Coronary artery (tissue), 2 donors: ENCODE data around the gene HSPA1A.

Source experiments
- DNase-seq: peaks from one replicate; pipeline ENCODE4 v3.0.0-alpha.2; 2017; ENCODE audit warnings: low spot score
- H3K27ac ChIP-seq, 2 donors: fragments of 200-600 bp; sonication (generic); one replicate each; pipeline ENCODE4 v1.5.1; 2016 to 2019
- H3K4me3 ChIP-seq: fragments of 200-600 bp; sonication (generic); 2 replicates; pipeline ENCODE4 v1.5.1; 2016; ENCODE audit warnings: mild to moderate bottlenecking, moderate library complexity
- TF ChIP-seq, protein P1 (sequence below): fragments of 200-600 bp; sonication (generic); IDR thresholded peaks from one replicate; pipeline ENCODE4 v1.5.1; 2019; ENCODE audit warnings: antibody characterized with exemption

The HSPA1A gene

DNA sequence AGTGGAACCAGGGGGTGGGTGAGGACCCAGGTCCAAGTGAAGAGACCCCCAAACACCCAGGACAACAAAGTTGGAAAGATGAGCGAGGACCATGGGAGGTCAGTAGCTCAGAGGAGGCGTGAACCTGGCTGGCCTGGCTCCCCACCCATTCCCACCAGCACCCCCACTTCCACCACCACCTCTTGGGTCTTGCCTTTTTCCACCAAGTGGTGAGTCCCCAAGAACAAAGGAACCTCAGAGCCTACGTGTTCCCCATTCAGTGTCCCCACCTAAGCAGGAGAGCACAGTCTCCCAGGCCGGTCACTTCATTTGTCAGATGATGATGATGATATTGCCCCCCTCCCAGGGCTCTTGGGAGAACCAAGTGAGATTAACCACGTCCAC is 37.7 kb upstream of the HSPA1A start:
- TF ChIP-seq, protein P1, sequence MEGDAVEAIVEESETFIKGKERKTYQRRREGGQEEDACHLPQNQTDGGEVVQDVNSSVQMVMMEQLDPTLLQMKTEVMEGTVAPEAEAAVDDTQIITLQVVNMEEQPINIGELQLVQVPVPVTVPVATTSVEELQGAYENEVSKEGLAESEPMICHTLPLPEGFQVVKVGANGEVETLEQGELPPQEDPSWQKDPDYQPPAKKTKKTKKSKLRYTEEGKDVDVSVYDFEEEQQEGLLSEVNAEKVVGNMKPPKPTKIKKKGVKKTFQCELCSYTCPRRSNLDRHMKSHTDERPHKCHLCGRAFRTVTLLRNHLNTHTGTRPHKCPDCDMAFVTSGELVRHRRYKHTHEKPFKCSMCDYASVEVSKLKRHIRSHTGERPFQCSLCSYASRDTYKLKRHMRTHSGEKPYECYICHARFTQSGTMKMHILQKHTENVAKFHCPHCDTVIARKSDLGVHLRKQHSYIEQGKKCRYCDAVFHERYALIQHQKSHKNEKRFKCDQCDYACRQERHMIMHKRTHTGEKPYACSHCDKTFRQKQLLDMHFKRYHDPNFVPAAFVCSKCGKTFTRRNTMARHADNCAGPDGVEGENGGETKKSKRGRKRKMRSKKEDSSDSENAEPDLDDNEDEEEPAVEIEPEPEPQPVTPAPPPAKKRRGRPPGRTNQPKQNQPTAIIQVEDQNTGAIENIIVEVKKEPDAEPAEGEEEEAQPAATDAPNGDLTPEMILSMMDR = no peak
- no peak for DNase-seq
- Histone ChIP-seq H3K27ac (no peak overlapping the region), H3K4me3 (no peak overlapping the region)

DNA sequence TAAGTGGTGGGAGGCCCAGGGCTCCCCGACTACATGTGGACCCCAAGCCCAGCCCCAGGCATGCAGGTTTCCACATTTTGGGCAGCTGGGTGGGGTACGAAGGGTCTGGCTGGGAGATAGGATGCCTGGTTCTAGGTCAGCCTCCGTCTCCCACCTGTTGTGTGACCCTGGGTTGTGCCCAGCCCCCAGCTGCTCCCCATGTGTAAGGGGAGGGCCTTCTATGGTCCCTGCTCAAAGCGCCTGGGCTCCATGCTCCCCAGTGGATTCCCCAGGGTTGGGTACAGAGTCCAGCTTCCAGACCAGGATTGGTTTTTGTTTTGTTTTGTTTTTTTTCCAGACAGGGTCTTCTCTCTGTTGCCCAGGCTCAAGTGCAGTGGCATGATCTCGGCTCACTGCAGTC is 37.1 kb upstream of the HSPA1A start:
- Histone ChIP-seq H3K4me3 (no peak overlapping the region), H3K27ac (no peak overlapping the region)
- TF ChIP-seq, protein P1 = no peak
- DNase-seq = no peak

DNA sequence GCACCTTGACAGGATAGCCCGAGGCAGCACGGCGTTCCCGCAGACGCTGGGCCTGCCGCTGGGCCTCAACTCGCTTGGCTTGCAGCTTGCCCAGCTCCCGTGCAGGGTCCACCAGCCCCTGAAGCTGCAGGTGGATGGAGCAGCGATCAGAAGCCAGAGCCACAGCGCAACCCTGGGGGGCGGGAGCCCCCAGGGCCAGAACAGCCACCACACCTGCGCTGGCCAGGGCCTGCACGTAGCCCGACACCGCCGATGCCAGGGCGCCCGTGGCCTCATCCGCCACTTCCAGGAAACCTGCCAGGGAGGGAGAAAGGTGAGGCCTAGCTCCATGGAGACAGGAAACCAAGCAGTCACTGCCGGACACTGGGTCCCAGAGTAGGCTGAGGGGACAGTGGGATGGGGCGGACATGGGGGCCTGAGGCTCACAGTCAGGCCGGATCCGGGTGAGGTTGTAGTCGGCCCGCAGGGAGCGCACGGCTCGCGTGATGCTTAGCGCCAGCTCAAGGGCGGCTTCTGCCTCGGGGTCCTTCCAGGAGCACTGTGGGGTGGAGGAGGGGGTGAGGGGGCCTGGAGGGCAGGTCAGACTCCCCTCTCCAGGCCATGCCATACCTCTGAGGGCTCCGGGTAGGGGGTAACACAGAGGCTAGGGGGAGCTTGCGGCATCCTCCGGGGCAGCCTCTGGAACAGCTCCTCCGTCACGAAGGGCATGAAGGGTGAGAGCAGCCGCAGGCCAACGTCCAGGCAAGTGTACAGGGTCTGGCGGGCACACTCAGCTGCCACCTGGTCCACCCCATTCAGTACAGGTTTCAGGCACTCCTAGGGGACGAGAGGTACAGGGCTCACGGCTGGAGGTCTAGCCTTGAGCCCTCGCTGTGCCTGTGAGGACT is 36.1 kb upstream of the HSPA1A start:
- TF ChIP-seq, protein P1 = no peak
- no peak overlapping the region for H3K27ac ChIP-seq
- DNase-seq = no peak
- H3K4me3 ChIP-seq = no peak overlapping the region

DNA sequence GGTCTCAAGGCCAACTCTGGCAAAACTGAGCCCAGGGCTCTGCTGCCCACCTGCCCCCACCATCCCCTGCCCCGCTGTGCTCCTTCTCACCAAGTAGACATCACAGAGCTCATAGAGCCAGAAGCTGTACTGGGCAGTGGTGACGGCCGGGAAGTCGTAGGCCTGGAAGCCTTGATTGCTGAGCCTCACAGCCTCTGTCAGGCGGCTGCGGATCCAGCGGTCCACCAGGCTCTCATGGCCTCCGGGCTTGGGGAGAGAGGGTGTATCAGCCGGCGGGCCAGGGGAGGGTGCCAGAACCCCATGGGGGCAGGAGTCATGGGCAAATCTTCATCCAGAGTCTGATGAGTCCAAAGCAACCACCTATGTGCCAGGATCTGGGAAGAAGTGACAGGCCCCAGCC is 35.4 kb upstream of the HSPA1A start:
- H3K27ac ChIP-seq = no peak overlapping the region
- TF ChIP-seq, protein P1 = no peak
- DNase-seq = no peak
- H3K4me3 ChIP-seq = no peak overlapping the region

DNA sequence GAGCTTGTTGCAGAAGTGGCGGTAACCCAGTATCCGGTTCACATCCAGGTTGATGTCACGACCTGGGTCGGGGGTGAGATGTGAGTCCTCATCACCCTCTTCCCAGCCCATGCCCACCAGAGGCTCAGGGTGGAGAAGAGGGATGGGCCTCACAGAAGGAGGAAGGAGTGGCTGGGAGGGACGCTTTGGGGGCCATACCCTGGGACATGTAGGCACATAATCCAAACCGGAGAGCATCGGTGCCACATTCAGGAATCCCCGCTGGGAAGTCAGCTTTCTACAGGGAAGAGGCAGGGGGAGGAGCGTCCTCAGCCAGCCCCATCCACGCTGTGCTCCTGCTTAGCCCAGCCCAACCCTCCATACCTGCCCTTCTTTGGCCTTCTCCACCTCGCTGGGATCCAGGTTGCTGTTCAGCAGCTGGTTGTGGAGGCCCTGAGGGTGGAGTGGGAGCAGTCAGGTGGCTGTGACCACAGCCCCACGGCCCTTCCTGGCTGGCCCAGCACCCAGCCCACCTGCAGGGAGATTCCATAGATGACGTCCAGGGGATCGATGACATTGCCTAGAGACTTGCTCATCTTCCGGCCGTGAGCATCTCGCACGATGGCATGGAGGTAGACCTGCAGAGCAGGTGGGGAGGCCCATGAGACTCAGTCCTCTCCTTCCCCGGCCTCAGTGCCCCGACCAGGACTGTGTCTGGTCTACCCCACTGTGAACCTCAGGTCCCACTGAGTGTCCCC is 34.7 kb upstream of the HSPA1A start:
- no peak overlapping the region for H3K4me3 ChIP-seq
- TF ChIP-seq, protein P1 = no peak
- no peak overlapping the region for H3K27ac ChIP-seq
- DNase-seq = no peak

DNA sequence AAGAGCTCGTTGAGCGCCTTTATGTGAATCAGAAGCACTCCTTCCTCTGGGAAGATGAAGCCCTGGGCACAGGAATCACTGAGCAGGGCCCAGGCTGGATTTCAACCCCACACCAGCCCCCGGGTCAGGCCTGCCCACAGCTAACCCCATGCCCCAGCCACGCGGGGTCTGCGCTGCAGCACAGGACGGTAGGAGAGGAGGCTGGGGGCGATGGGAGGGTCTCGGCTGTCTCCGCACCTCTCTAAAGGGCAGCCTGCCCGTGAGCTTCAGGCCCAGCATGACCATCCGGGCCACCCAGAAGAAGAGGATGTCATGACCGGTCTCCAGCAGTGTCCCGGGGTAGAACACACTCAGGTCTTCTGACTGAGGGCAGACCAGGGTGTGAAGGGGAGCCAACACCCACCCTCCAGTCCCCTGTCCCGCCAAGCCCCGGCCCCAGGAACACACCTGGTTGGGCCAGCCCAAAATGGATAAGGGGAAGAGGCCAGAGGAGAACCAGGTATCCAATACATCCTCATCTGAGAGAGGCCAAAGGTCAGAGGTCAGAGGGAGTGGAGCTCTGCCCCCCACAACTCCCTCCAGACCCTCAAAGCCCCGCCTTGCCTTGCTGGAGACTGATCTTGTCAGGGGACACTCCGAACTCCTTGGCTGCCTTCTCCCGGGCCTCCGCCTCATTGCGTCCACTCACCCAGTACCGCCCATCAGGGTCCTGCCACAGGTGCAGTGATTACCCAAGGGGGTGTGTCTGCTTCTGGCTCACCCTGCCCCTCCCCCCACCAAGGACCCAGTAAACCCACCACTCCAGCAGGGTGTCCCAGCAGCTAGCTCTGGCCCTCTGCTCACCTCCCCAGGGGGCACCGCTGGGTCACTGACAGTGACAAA is 33.9 kb upstream of the HSPA1A start:
- H3K27ac ChIP-seq = no peak overlapping the region
- TF ChIP-seq, protein P1 = no peak
- DNase-seq = no peak
- no peak overlapping the region for H3K4me3 ChIP-seq
